IMR-90 (cell line): Measurements from ENCODE around the gene ABCA3. TPM values are rescaled to one million over a fixed set of nuclear protein-coding genes. Genes with fewer than 3 reads are reported as not detected.

Experiments
- ATAC-seq: fragments of 200-7000 bp; cut with Tn5 transposase; 2 replicates; pipeline ENCODE4 v1.9.1; 2020; ENCODE audit warnings: low read depth, mild to moderate bottlenecking, moderate library complexity
- BruUV-seq: library from RNA; stranded (reverse); fragments of 400-500 nt; replicated peaks from 2 replicates; lab custom pipeline; 2021; lab: Mats Ljungman, UMichigan
- CTCF ChIA-PET: fragments of 300-600 bp; formaldehyde crosslinking; extraction: SDS; loops from one replicate; lab custom pipeline; 2021; ENCODE audit warnings: antibody characterized with exemption; lab: Yijun Ruan, JAX
- POLR2A ChIA-PET: fragments of 300-600 bp; sonication (Branson Sonifier 250); formaldehyde crosslinking; loops from one replicate; lab custom pipeline; 2022; ENCODE audit warnings: antibody characterized with exemption; ENCODE audit not compliant: unreplicated experiment; lab: Charles Lee
- DNase-seq: peaks from one replicate; pipeline ENCODE4 v3.0.0; 2013
- H2AFZ ChIP-seq: replicated peaks from 2 replicates; pipeline ENCODE3; 2013; ENCODE audit warnings: low read length, mild to moderate bottlenecking; ENCODE audit not compliant: poor library complexity
- H2AK5ac ChIP-seq: 2 replicates; pipeline ENCODE4 v1.6.1; 2013; ENCODE audit warnings: low read depth, low read length, inconsistent platforms
- H2AK9ac ChIP-seq: replicated peaks from 2 replicates; pipeline ENCODE3; 2013; ENCODE audit warnings: mild to moderate bottlenecking, low read depth, low read length, moderate library complexity; ENCODE audit not compliant: poor library complexity
- H2BK120ac ChIP-seq: 2 replicates; pipeline ENCODE4 v1.6.1; 2013; ENCODE audit warnings: low read depth, low read length, inconsistent platforms
- H2BK15ac ChIP-seq: 3 replicates; pipeline ENCODE4 v1.6.1; 2013; ENCODE audit warnings: low read depth, low read length, inconsistent platforms
- H2BK20ac ChIP-seq: 2 replicates; pipeline ENCODE4 v1.6.1; 2013; ENCODE audit warnings: low read depth, mild to moderate bottlenecking, inconsistent platforms, low read length, moderate library complexity
- H2BK5ac ChIP-seq: 2 replicates; pipeline ENCODE4 v1.6.1; 2013; ENCODE audit warnings: mild to moderate bottlenecking, low read depth, low read length, inconsistent platforms; ENCODE audit not compliant: poor library complexity, severe bottlenecking
- H3K14ac ChIP-seq: replicated peaks from 2 replicates; pipeline ENCODE4 v1.6.1; 2013; ENCODE audit warnings: low read depth, low read length, inconsistent platforms
- H3K18ac ChIP-seq: 2 replicates; pipeline ENCODE4 v1.6.1; 2013; ENCODE audit warnings: low read depth, low read length, control low read depth
- H3K23ac ChIP-seq: 2 replicates; pipeline ENCODE4 v1.6.1; 2013; ENCODE audit warnings: low read depth, low read length, inconsistent platforms
- H3K27ac ChIP-seq: 2 replicates; pipeline ENCODE4 v1.5.1; 2013; ENCODE audit warnings: mild to moderate bottlenecking, control low read depth, low read length; ENCODE audit not compliant: insufficient read depth
- H3K27me3 ChIP-seq: 2 replicates; pipeline ENCODE4 v1.6.1; 2013; ENCODE audit warnings: low read length; ENCODE audit not compliant: control insufficient read depth, insufficient read depth
- H3K36me3 ChIP-seq: 2 replicates; pipeline ENCODE4 v1.6.1; 2013; ENCODE audit warnings: low read length, mixed read lengths; ENCODE audit not compliant: control insufficient read depth, insufficient read depth
- H3K4ac ChIP-seq: 2 replicates; pipeline ENCODE4 v1.6.1; 2013; ENCODE audit warnings: low read depth, low read length, inconsistent platforms
- H3K4me1 ChIP-seq: 2 replicates; pipeline ENCODE4 v1.6.1; 2013; ENCODE audit warnings: low read length, mixed read lengths; ENCODE audit not compliant: control insufficient read depth, insufficient read depth
- H3K4me2 ChIP-seq: 2 replicates; pipeline ENCODE4 v1.6.1; 2013; ENCODE audit warnings: low read depth, mild to moderate bottlenecking, control low read depth, low read length, moderate library complexity
- H3K4me3 ChIP-seq: 2 replicates; pipeline ENCODE4 v1.5.1; 2013; ENCODE audit warnings: low read depth, mild to moderate bottlenecking, control low read depth, low read length, moderate library complexity; ENCODE audit not compliant: insufficient read depth
- H3K56ac ChIP-seq: 2 replicates; pipeline ENCODE4 v1.6.1; 2013; ENCODE audit warnings: low read length, inconsistent platforms; ENCODE audit not compliant: insufficient read depth; ENCODE audit errors: extremely low read depth
- H3K79me1 ChIP-seq, 2 experiments: 2 replicates each; pipeline ENCODE4 v1.6.1; 2013; ENCODE audit warnings: low read length in 2 of 2, inconsistent platforms in 1 of 2, low read depth in 1 of 2
- H3K9ac ChIP-seq: 2 replicates; pipeline ENCODE4 v1.6.1; 2013; ENCODE audit warnings: low read depth, low read length, control low read depth
- H3K9me1 ChIP-seq: 2 replicates; pipeline ENCODE4 v1.6.1; 2013; ENCODE audit warnings: low read length, inconsistent platforms; ENCODE audit not compliant: insufficient read depth
- H3K9me3 ChIP-seq: 2 replicates; pipeline ENCODE4 v1.6.1; 2013; ENCODE audit warnings: low read length; ENCODE audit not compliant: control insufficient read depth, insufficient read depth
- H4K20me1 ChIP-seq: 2 replicates; pipeline ENCODE4 v1.6.1; 2013; ENCODE audit warnings: low read length, inconsistent platforms; ENCODE audit not compliant: insufficient read depth
- H4K5ac ChIP-seq: 2 replicates; pipeline ENCODE4 v1.6.1; 2013; ENCODE audit warnings: mild to moderate bottlenecking, low read depth, low read length, control low read depth
- H4K8ac ChIP-seq, 2 experiments: 2 replicates each; pipeline ENCODE4 v1.6.1; 2013; ENCODE audit warnings: low read depth in 2 of 2, low read length in 2 of 2, control low read depth in 1 of 2, inconsistent platforms in 1 of 2
- H4K91ac ChIP-seq: 2 replicates; pipeline ENCODE4 v1.6.1; 2013; ENCODE audit warnings: low read depth, low read length, inconsistent platforms; ENCODE audit not compliant: insufficient read depth
- BHLHE40 ChIP-seq: fragments of 150-350 bp; IDR thresholded peaks from 2 replicates; pipeline ENCODE4 v1.6.1; 2016; ENCODE audit warnings: mild to moderate bottlenecking, low read depth, low read length
- ELK1 ChIP-seq: fragments of 150-350 bp; IDR thresholded peaks from 2 replicates; pipeline ENCODE4 v1.6.1; 2016; ENCODE audit warnings: low read depth, mild to moderate bottlenecking, low read length, moderate library complexity, borderline replicate concordance
- FOS ChIP-seq: fragments of 150-350 bp; IDR thresholded peaks from 2 replicates; pipeline ENCODE4 v1.6.1; 2016; ENCODE audit warnings: low read depth, low read length
- NFE2L2 ChIP-seq: fragments of 150-350 bp; IDR thresholded peaks from 2 replicates; pipeline ENCODE4 v1.6.1; 2016; ENCODE audit warnings: low read depth, mild to moderate bottlenecking, low read length
- POLR2A ChIP-seq: IDR thresholded peaks from 2 replicates; pipeline ENCODE4 v1.6.1; 2012; ENCODE audit warnings: mild to moderate bottlenecking, low read depth, low read length
- RCOR1 ChIP-seq: IDR thresholded peaks from 2 replicates; pipeline ENCODE4 v1.6.1; 2012; ENCODE audit warnings: mild to moderate bottlenecking, low read length, improper control_type of control experiment; ENCODE audit not compliant: insufficient replicate concordance
- RFX5 ChIP-seq: IDR thresholded peaks from 2 replicates; pipeline ENCODE4 v1.8.0; 2012; ENCODE audit warnings: low read depth, mild to moderate bottlenecking, low read length, moderate library complexity
- SMC3 ChIP-seq: fragments of 150-350 bp; IDR thresholded peaks from 2 replicates; pipeline ENCODE4 v1.6.1; 2016; ENCODE audit warnings: low read depth, mild to moderate bottlenecking, antibody characterized with exemption, low read length, moderate library complexity
- USF2 ChIP-seq: fragments of 150-350 bp; IDR thresholded peaks from 2 replicates; pipeline ENCODE4 v1.6.1; 2017; ENCODE audit warnings: mild to moderate bottlenecking, antibody characterized with exemption, low read length, low read depth
- WGBS, 2 experiments: methylation state at CpG; one replicate each; pipeline versions ENCODE4 v1.1.5 to v1.1.7; 2013; ENCODE audit warnings: missing lambda C conversion rate in 2 of 2; ENCODE audit not compliant: insufficient read length in 1 of 2; ENCODE audit errors: extremely low coverage in 2 of 2; 5-methylcytosine and 5-hydroxymethylcytosine counted together
- dilution Hi-C: fragments of 300-500 bp; cut with HindIII; formaldehyde crosslinking; loops from one replicate; pipeline ENCODE4 v1.14.3; 2018; ENCODE audit warnings: low sequenced_read_pairs; ENCODE audit not compliant: unreplicated experiment
- in situ Hi-C: fragments of 300-500 bp; cut with MboI; formaldehyde crosslinking; loops from 3 replicates; pipeline ENCODE4 v1.14.3; 2019; ENCODE audit warnings: low sequenced_read_pairs, inconsistent platforms, mixed read lengths
- intact Hi-C: fragments of 100-400 bp; cut with micrococcal nuclease; formaldehyde crosslinking; loops from 2 replicates; pipeline ENCODE4 v1.10.0; 2022
- polyA plus RNA-seq, 3 experiments: library from polyadenylated mRNA; depleted of rRNA; stranded (reverse); fragments of >200 nt; gene quantifications; 2 replicates each; pipeline ENCODE4 v1.2.3, GENCODE V29; 2012; ENCODE audit warnings: low replicate concordance in 1 of 3
- total RNA-seq: library from RNA; depleted of rRNA; stranded (reverse); fragments of >200 nt; gene quantifications from 2 replicates; pipeline ENCODE4 v1.2.3, GENCODE V29; 2012
- TF ChIP-seq, protein P1 (sequence below): conservative IDR thresholded peaks from 2 replicates; pipeline ENCODE4 v1.5.1; 2012; ENCODE audit warnings: mild to moderate bottlenecking, low read depth, low read length, improper control_type of control experiment

The ABCA3 gene
- total and polyA plus RNA-seq, 2 of the 4 experiments (the other 2 are of a cell fraction), result 0.18 to 0.22 TPM

DNA sequence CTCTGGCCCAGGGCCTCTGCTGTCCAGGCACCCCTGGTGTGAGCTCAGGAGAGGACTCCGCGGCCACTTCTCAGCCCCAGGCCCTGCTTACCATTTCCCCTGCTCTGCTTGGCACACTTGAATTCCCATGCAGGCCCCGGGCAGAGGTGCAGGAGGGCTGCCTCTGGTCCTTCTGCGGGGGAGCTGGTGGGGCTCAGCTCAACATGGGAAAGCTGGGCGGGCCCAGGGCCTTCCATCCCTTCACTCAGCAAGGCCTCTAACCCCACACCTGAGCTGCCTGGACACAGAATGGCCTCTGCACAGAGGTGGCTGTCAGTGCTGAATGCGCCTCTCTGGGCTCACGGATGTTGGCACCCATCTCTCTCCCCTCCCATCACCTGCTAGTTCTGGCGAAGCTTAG lies 60.1 kb downstream of the ABCA3 start:
- Histone ChIP-seq H3K27me3 (peaks cover 37% of the 10 kb centered on the region), H2BK120ac (no peak overlapping the region)
- no TSS peak for BruUV-seq

More for the DNA sequence above, 60.1 kb downstream of the ABCA3 start:
- ATAC-seq (no peak), DNase-seq (no peak)
- Histone ChIP-seq H2BK5ac (no peak overlapping the region), H3K27ac (no peak overlapping the region), H3K9me1 (no peaks in the 10 kb centered on the region), H3K18ac (no peak overlapping the region), H3K9me3 (no peaks in the 10 kb centered on the region), H3K56ac (no peak overlapping the region), H3K4me1 (no peaks in the 10 kb centered on the region), H3K36me3 (no peaks in the 10 kb centered on the region), H2BK15ac (no peak overlapping the region), H3K4ac (no peak overlapping the region), H3K4me3 (no peak overlapping the region), H2AFZ (no peak overlapping the region), H2BK20ac (no peak overlapping the region), H3K79me1 (no peaks in the 10 kb centered on the region), H4K8ac (no peak overlapping the region), H4K5ac (no peak overlapping the region), H3K9ac (no peak overlapping the region), H3K4me2 (no peak overlapping the region), H4K20me1 (no peaks in the 10 kb centered on the region), H3K14ac (no peak overlapping the region), H2AK5ac (no peak overlapping the region), H3K23ac (no peak overlapping the region), H4K91ac (no peak overlapping the region), H2AK9ac (no peak overlapping the region)
- intact Hi-C loops (no loop called here), dilution Hi-C loops (no loop called here), in situ Hi-C loops (no loop called here)
- 66% methylated on average over 3 of the region's 8 CpGs; no CpG with 5 or more reads in 1 of the 2 experiments for WGBS, 2 experiments
- TF ChIP-seq SMC3, result no peak
- TF ChIP-seq FOS, result no peak
- TF ChIP-seq RFX5, result no peak
- no peak for TF ChIP-seq RCOR1
- TF ChIP-seq BHLHE40, result no peak
- no peak for TF ChIP-seq NFE2L2
- no peak for TF ChIP-seq POLR2A
- no peak for TF ChIP-seq ELK1
- TF ChIP-seq, protein P1, sequence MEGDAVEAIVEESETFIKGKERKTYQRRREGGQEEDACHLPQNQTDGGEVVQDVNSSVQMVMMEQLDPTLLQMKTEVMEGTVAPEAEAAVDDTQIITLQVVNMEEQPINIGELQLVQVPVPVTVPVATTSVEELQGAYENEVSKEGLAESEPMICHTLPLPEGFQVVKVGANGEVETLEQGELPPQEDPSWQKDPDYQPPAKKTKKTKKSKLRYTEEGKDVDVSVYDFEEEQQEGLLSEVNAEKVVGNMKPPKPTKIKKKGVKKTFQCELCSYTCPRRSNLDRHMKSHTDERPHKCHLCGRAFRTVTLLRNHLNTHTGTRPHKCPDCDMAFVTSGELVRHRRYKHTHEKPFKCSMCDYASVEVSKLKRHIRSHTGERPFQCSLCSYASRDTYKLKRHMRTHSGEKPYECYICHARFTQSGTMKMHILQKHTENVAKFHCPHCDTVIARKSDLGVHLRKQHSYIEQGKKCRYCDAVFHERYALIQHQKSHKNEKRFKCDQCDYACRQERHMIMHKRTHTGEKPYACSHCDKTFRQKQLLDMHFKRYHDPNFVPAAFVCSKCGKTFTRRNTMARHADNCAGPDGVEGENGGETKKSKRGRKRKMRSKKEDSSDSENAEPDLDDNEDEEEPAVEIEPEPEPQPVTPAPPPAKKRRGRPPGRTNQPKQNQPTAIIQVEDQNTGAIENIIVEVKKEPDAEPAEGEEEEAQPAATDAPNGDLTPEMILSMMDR, result no peak
- no peak for TF ChIP-seq USF2
- ChIA-PET POLR2A (no interaction called here), CTCF (no interaction called here)
